ENCODE measurements around the gene UTP20. TPM values are rescaled to one million over a fixed set of nuclear protein-coding genes. Genes with fewer than 3 reads are reported as not detected.
"Not testable (repeated sequence)": the region's sequence is repeated elsewhere in the genome, so short reads cannot be mapped to it uniquely, and the experiment has no call there.

The UTP20 gene
- polyA plus RNA-seq, 3 donors, result 2.2 to 5.1 (median 2.6) TPM

GRCh38 chr12:101305794-101306193 lies 25.9 kb downstream of the UTP20 start:
- H3K27ac ChIP-seq (ENCODE audit: low read depth, low read length), result no peak overlapping the region
- WGBS, 3 donors, result 93 to 98% (median 93%) methylated on average over 2 of the region's 2 CpGs

GRCh38 chr12:101322480-101322879 lies 42.6 kb downstream of the UTP20 start:
- H3K27ac ChIP-seq (ENCODE audit: low read depth, low read length), result no peak overlapping the region

GRCh38 chr12:101323255-101323654 lies 43.4 kb downstream of the UTP20 start:
- 94 to 96% (median 96%) methylated on average over 1 of the region's 1 CpG for WGBS, 3 donors
- H3K27ac ChIP-seq (ENCODE audit: low read depth, low read length), result no peak overlapping the region

GRCh38 chr12:101325590-101325989 lies 45.7 kb downstream of the UTP20 start:
- H3K27ac ChIP-seq (ENCODE audit: low read depth, low read length), result no peak overlapping the region
- 94 to 96% (median 96%) methylated on average over 3 of the region's 3 CpGs for WGBS, 3 donors

GRCh38 chr12:101327051-101327450 lies 47.1 kb downstream of the UTP20 start:
- no peak overlapping the region for H3K27ac ChIP-seq (ENCODE audit: low read depth, low read length)
- WGBS, 3 donors, result 95 to 98% (median 95%) methylated on average over 8 of the region's 8 CpGs

GRCh38 chr12:101327546-101327945 lies 47.6 kb downstream of the UTP20 start:
- H3K27ac ChIP-seq (ENCODE audit: low read depth, low read length), result no peak overlapping the region
- 82 to 96% (median 87%) methylated on average over 2 of the region's 2 CpGs for WGBS, 3 donors

GRCh38 chr12:101328917-101329316 lies 49.0 kb downstream of the UTP20 start:
- WGBS, 3 donors, result 95 to 97% (median 95%) methylated on average over 3 of the region's 3 CpGs
- no peak overlapping the region for H3K27ac ChIP-seq (ENCODE audit: low read depth, low read length)

GRCh38 chr12:101330631-101331030 lies 50.7 kb downstream of the UTP20 start:
- H3K27ac ChIP-seq (ENCODE audit: low read depth, low read length), result no peak overlapping the region
- 46 to 97% (median 95%) methylated on average over 1 of the region's 1 CpG for WGBS, 3 donors

GRCh38 chr12:101336437-101336836 lies 56.5 kb downstream of the UTP20 start:
- WGBS, 3 donors, result 91 to 95% (median 93%) methylated on average over 2 of the region's 2 CpGs

GRCh38 chr12:101338087-101338486 lies 58.2 kb downstream of the UTP20 start:
- no peak overlapping the region for H3K27ac ChIP-seq (ENCODE audit: low read depth, low read length)
- 91 to 94% (median 93%) methylated on average over 4 of the region's 4 CpGs for WGBS, 3 donors

More at GRCh38 chr12:101336437-101336836, 56.5 kb downstream of the UTP20 start:
- H3K27ac ChIP-seq (ENCODE audit: low read depth, low read length), result no peak overlapping the region

- 89 to 92% (median 91%) methylated on average over 3 of the region's 3 CpGs for WGBS, 3 donors
- H3K27ac ChIP-seq (ENCODE audit: low read depth, low read length), result no peak overlapping the region
Observed at GRCh38 chr12:101343893-101344292, 64.0 kb downstream of the UTP20 start.

- no peak overlapping the region for H3K27ac ChIP-seq (ENCODE audit: low read depth, low read length)
- WGBS, 3 donors, result 96 to 99% (median 96%) methylated on average over 4 of the region's 4 CpGs
Observed at GRCh38 chr12:101351682-101352081, 71.8 kb downstream of the UTP20 start.

- WGBS, 3 donors, result 69 to 94% (median 81%) methylated on average over 5 of the region's 5 CpGs
- no peak overlapping the region for H3K27ac ChIP-seq (ENCODE audit: low read depth, low read length)
Observed at GRCh38 chr12:101356794-101357193, 76.9 kb downstream of the UTP20 start.

- 85 to 98% (median 93%) methylated on average over 8 of the region's 8 CpGs for WGBS, 3 donors
- no peak overlapping the region for H3K27ac ChIP-seq (ENCODE audit: low read depth, low read length)
Observed at GRCh38 chr12:101361455-101361854, 81.5 kb downstream of the UTP20 start.

GRCh38 chr12:101368016-101368415 lies 88.1 kb downstream of the UTP20 start:
- H3K27ac ChIP-seq (ENCODE audit: low read depth, low read length), result no peak overlapping the region
- WGBS, 3 donors, result 98 to 99% (median 98%) methylated on average over 6 of the region's 6 CpGs

GRCh38 chr12:101372431-101372830 lies 92.5 kb downstream of the UTP20 start:
- H3K27ac ChIP-seq (ENCODE audit: low read depth, low read length), result no peak overlapping the region
- 89 to 97% (median 96%) methylated on average over 1 of the region's 1 CpG for WGBS, 3 donors

- 80 to 90% (median 90%) methylated on average over 5 of the region's 5 CpGs for WGBS, 3 donors
- no peak overlapping the region for H3K27ac ChIP-seq (ENCODE audit: low read depth, low read length)
Observed at GRCh38 chr12:101375573-101375972, 95.7 kb downstream of the UTP20 start.

- H3K27ac ChIP-seq (ENCODE audit: low read depth, low read length), result no peak overlapping the region
Observed at GRCh38 chr12:101379149-101379548, 99.2 kb downstream of the UTP20 start.

GRCh38 chr12:101391181-101391580 lies 111.3 kb downstream of the UTP20 start:
- WGBS, 3 donors, result 70 to 100% (median 96%) methylated on average over 2 to 3 of the region's 3 CpGs

GRCh38 chr12:101407049-101407435 lies 127.1 kb downstream of the UTP20 start:
- WGBS, 3 donors, result 0% methylated on average over 18 of the region's 18 CpGs
- H3K27ac ChIP-seq (ENCODE audit: low read depth, low read length), result no peak overlapping the region

More at GRCh38 chr12:101391181-101391580, 111.3 kb downstream of the UTP20 start:
- not testable (repeated sequence) for H3K27ac ChIP-seq (ENCODE audit: low read depth, low read length)

Measured in adipose tissue (tissue), 3 donors.